ENCODE measurements around the gene COL18A1. TPM values are rescaled to one million over a fixed set of nuclear protein-coding genes. Genes with fewer than 3 reads are reported as not detected.

The COL18A1 gene
- total and polyA plus RNA-seq, 5 donors from 2014 or later: 0.29 to 2.7 (median 1.3) TPM

GRCh38 chr21:45377866-45378257, 27.1 kb upstream of the COL18A1 start:
- no peak overlapping the region for H3K4me3 Mint-ChIP-seq
- H3K4me3 ChIP-seq (ENCODE audit: low read depth, low read length): no peak overlapping the region
- H3K27ac Mint-ChIP-seq: no peak overlapping the region
- DNase-seq (no peak), ATAC-seq (ENCODE audit: low read depth in 2 of 2) (no peak)
- H3K36me3 ChIP-seq (ENCODE audit: control insufficient read depth, insufficient read depth, low read length): no peaks in the 10 kb centered on the region
- H3K4me1 ChIP-seq (ENCODE audit: control insufficient read depth, insufficient read depth, low read length, poor library complexity, severe bottlenecking): no peaks in the 10 kb centered on the region
- no peaks in the 10 kb centered on the region for H3K4me1 Mint-ChIP-seq
- H3K9me3 ChIP-seq (ENCODE audit: control insufficient read depth in 2 of 2, low read length in 2 of 2): peaks cover 0 to 4% of the 10 kb centered on the region in 2 experiments
- no peak overlapping the region for H3K27ac ChIP-seq (ENCODE audit: insufficient read depth, low read length, poor library complexity, severe bottlenecking)
- peaks cover 21% of the 10 kb centered on the region for H3K27me3 Mint-ChIP-seq
- no peaks in the 10 kb centered on the region for H3K36me3 Mint-ChIP-seq
- H3K9me3 Mint-ChIP-seq: peaks cover 0 to 4% (median 1%) of the 10 kb centered on the region in 7 donors
- H3K27me3 ChIP-seq (ENCODE audit: control insufficient read depth, insufficient read depth, low read length): no peaks in the 10 kb centered on the region

DNA sequence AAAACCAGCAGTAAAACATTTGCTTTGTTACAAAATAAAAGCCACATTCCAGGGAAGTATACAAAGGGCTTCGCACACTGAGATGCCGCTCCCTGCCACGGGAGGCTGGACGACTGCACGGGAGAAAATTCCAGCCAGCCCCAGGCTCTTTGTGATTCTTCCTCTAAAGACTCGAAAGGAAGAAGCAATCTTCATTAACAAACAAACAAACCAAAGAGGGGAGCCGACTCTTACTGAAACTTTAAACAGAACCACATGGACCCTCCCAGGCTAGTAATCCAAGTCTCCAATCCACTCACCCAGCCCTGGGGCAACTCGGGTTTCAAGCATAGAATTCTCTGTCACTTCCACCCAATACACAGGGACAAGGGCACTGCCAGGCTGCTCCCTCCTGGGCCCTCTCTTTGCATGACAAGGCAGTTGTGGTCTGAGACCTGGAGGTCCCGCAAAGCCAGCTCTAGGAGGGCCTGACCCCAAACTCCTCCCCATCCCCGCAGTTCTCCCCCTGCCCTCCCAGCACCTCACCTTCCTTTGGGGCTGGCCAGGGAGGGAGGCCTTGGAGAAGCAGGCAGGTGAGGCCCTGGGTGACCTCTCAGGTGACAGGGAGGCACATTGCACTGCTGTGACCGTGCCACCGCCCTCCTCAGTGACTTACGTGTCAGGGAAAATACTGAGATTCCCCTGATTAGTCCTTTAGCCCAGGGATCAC, 26.6 kb upstream of the COL18A1 start:
- H3K36me3 ChIP-seq (ENCODE audit: control insufficient read depth, insufficient read depth, low read length): no peaks in the 10 kb centered on the region
- H3K4me1 ChIP-seq (ENCODE audit: control insufficient read depth, insufficient read depth, low read length, poor library complexity, severe bottlenecking): no peaks in the 10 kb centered on the region
- no peak overlapping the region for H3K4me3 ChIP-seq (ENCODE audit: low read depth, low read length)
- peaks cover 0 to 4% of the 10 kb centered on the region in 2 experiments for H3K9me3 ChIP-seq (ENCODE audit: control insufficient read depth in 2 of 2, low read length in 2 of 2)
- Mint-ChIP-seq H3K4me3 (no peak overlapping the region), H3K36me3 (no peaks in the 10 kb centered on the region), H3K4me1 (no peaks in the 10 kb centered on the region), H3K9me3 (peaks cover 0 to 4% (median 1%) of the 10 kb centered on the region in 7 donors), H3K27ac (no peak overlapping the region), H3K27me3 (peaks cover 21% of the 10 kb centered on the region)
- no peak for ATAC-seq (ENCODE audit: low read depth in 2 of 2)
- H3K27ac ChIP-seq (ENCODE audit: insufficient read depth, low read length, poor library complexity, severe bottlenecking): no peak overlapping the region
- H3K27me3 ChIP-seq (ENCODE audit: control insufficient read depth, insufficient read depth, low read length): no peaks in the 10 kb centered on the region
- no peak for DNase-seq

DNA sequence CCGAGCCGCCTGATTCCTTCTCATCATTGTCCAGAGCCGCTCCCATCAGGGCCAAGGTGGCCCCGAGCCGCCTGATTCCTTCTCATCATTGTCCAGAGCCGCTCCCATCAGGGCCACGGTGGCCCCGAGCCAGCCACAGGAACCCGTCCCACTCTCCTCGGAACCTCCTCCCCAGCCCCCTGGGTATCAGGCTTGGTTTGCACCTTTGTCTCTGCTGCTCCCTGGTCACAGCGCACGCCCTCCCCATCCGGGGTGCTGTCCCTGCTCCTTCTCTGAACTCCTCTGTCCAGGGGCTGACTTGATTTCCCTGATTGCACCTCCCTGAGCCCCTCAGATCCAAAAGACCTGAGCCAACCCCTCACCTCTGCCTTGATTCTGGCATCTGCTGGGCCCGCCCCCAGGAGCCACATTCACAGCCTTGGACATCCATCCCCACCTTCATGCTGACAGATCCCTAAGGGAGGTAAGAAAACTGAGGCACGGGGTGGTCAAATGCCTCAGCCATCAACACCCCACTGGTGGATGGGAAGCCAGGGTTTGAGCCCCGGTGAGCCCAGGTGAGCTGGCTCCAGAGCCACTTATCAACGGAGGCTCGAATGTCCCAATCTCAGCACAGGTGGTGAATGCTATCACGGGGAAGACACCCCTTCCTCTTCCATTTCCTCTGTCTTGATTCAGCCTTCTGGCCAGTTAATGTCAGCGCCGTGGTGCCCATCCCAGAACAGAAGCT, 25.6 kb upstream of the COL18A1 start:
- Mint-ChIP-seq H3K4me3 (no peak overlapping the region), H3K4me1 (no peaks in the 10 kb centered on the region), H3K27me3 (peaks cover 21% of the 10 kb centered on the region), H3K9me3 (peaks cover 0 to 4% (median 1%) of the 10 kb centered on the region in 7 donors), H3K27ac (no peak overlapping the region), H3K36me3 (no peaks in the 10 kb centered on the region)
- Histone ChIP-seq H3K27me3 (ENCODE audit: control insufficient read depth, insufficient read depth, low read length) (no peaks in the 10 kb centered on the region), H3K4me3 (ENCODE audit: low read depth, low read length) (no peak overlapping the region), H3K27ac (ENCODE audit: insufficient read depth, low read length, poor library complexity, severe bottlenecking) (no peak overlapping the region), H3K4me1 (ENCODE audit: control insufficient read depth, insufficient read depth, low read length, poor library complexity, severe bottlenecking) (no peaks in the 10 kb centered on the region), H3K36me3 (ENCODE audit: control insufficient read depth, insufficient read depth, low read length) (no peaks in the 10 kb centered on the region), H3K9me3 (ENCODE audit: control insufficient read depth in 2 of 2, low read length in 2 of 2) (peaks cover 0 to 4% of the 10 kb centered on the region in 2 experiments)
- no peak for ATAC-seq (ENCODE audit: low read depth in 2 of 2)
- no peak for DNase-seq

GRCh38 chr21:45379901-45380330, 25.0 kb upstream of the COL18A1 start:
- no peak for ATAC-seq (ENCODE audit: low read depth in 2 of 2)
- Mint-ChIP-seq H3K27me3 (peaks cover 21% of the 10 kb centered on the region), H3K4me3 (no peak overlapping the region), H3K36me3 (no peaks in the 10 kb centered on the region), H3K4me1 (no peaks in the 10 kb centered on the region), H3K9me3 (peaks cover 0 to 4% (median 1%) of the 10 kb centered on the region in 7 donors), H3K27ac (no peak overlapping the region)
- no peaks in the 10 kb centered on the region for H3K27me3 ChIP-seq (ENCODE audit: control insufficient read depth, insufficient read depth, low read length)
- no peak for DNase-seq
- H3K4me3 ChIP-seq (ENCODE audit: low read depth, low read length): no peak overlapping the region
- H3K36me3 ChIP-seq (ENCODE audit: control insufficient read depth, insufficient read depth, low read length): no peaks in the 10 kb centered on the region
- H3K4me1 ChIP-seq (ENCODE audit: control insufficient read depth, insufficient read depth, low read length, poor library complexity, severe bottlenecking): no peaks in the 10 kb centered on the region
- H3K27ac ChIP-seq (ENCODE audit: insufficient read depth, low read length, poor library complexity, severe bottlenecking): no peak overlapping the region
- H3K9me3 ChIP-seq (ENCODE audit: control insufficient read depth in 2 of 2, low read length in 2 of 2): peaks cover 0 to 4% of the 10 kb centered on the region in 2 experiments

- no peaks in the 10 kb centered on the region for H3K4me1 Mint-ChIP-seq
- H3K27me3 ChIP-seq (ENCODE audit: control insufficient read depth, insufficient read depth, low read length): no peaks in the 10 kb centered on the region
- peaks cover 0 to 4% of the 10 kb centered on the region in 2 experiments for H3K9me3 ChIP-seq (ENCODE audit: control insufficient read depth in 2 of 2, low read length in 2 of 2)
- ATAC-seq (ENCODE audit: low read depth in 2 of 2) (no peak), DNase-seq (no peak)
- H3K4me1 ChIP-seq (ENCODE audit: control insufficient read depth, insufficient read depth, low read length, poor library complexity, severe bottlenecking): no peaks in the 10 kb centered on the region
- H3K4me3 Mint-ChIP-seq: no peak overlapping the region
- H3K36me3 Mint-ChIP-seq: no peaks in the 10 kb centered on the region
- no peaks in the 10 kb centered on the region for H3K36me3 ChIP-seq (ENCODE audit: control insufficient read depth, insufficient read depth, low read length)
- no peak overlapping the region for H3K27ac ChIP-seq (ENCODE audit: insufficient read depth, low read length, poor library complexity, severe bottlenecking)
- no peak overlapping the region for H3K4me3 ChIP-seq (ENCODE audit: low read depth, low read length)
- peaks cover 0 to 4% (median 1%) of the 10 kb centered on the region in 7 donors for H3K9me3 Mint-ChIP-seq
- no peak overlapping the region for H3K27ac Mint-ChIP-seq
- peaks cover 21% of the 10 kb centered on the region for H3K27me3 Mint-ChIP-seq
Measured at GRCh38 chr21:45380566-45380965, 24.4 kb upstream of the COL18A1 start.

GRCh38 chr21:45381036-45381787, 23.8 kb upstream of the COL18A1 start:
- Mint-ChIP-seq H3K27ac (no peak overlapping the region), H3K9me3 (peaks cover 0 to 4% (median 1%) of the 10 kb centered on the region in 7 donors), H3K4me1 (no peaks in the 10 kb centered on the region), H3K36me3 (no peaks in the 10 kb centered on the region), H3K27me3 (peaks cover 21% of the 10 kb centered on the region), H3K4me3 (no peak overlapping the region)
- H3K4me1 ChIP-seq (ENCODE audit: control insufficient read depth, insufficient read depth, low read length, poor library complexity, severe bottlenecking): no peaks in the 10 kb centered on the region
- H3K36me3 ChIP-seq (ENCODE audit: control insufficient read depth, insufficient read depth, low read length): no peaks in the 10 kb centered on the region
- no peak for DNase-seq
- H3K9me3 ChIP-seq (ENCODE audit: control insufficient read depth in 2 of 2, low read length in 2 of 2): peaks cover 0 to 4% of the 10 kb centered on the region in 2 experiments
- no peaks in the 10 kb centered on the region for H3K27me3 ChIP-seq (ENCODE audit: control insufficient read depth, insufficient read depth, low read length)
- no peak overlapping the region for H3K27ac ChIP-seq (ENCODE audit: insufficient read depth, low read length, poor library complexity, severe bottlenecking)
- no peak for ATAC-seq (ENCODE audit: low read depth in 2 of 2)
- no peak overlapping the region for H3K4me3 ChIP-seq (ENCODE audit: low read depth, low read length)

GRCh38 chr21:45381865-45382696, 22.9 kb upstream of the COL18A1 start:
- DNase-seq: no peak
- Histone ChIP-seq H3K27ac (ENCODE audit: insufficient read depth, low read length, poor library complexity, severe bottlenecking) (no peak overlapping the region), H3K4me3 (ENCODE audit: low read depth, low read length) (no peak overlapping the region), H3K4me1 (ENCODE audit: control insufficient read depth, insufficient read depth, low read length, poor library complexity, severe bottlenecking) (no peaks in the 10 kb centered on the region), H3K36me3 (ENCODE audit: control insufficient read depth, insufficient read depth, low read length) (no peaks in the 10 kb centered on the region), H3K9me3 (ENCODE audit: control insufficient read depth in 2 of 2, low read length in 2 of 2) (peaks cover 0 to 4% of the 10 kb centered on the region in 2 experiments), H3K27me3 (ENCODE audit: control insufficient read depth, insufficient read depth, low read length) (no peaks in the 10 kb centered on the region)
- ATAC-seq (ENCODE audit: low read depth in 2 of 2): no peak
- H3K27me3 Mint-ChIP-seq: peaks cover 19% of the 10 kb centered on the region
- H3K27ac Mint-ChIP-seq: no peak overlapping the region
- H3K4me1 Mint-ChIP-seq: no peaks in the 10 kb centered on the region
- no peak overlapping the region for H3K4me3 Mint-ChIP-seq
- H3K36me3 Mint-ChIP-seq: no peaks in the 10 kb centered on the region
- H3K9me3 Mint-ChIP-seq: peaks cover 0 to 3% (median 1%) of the 10 kb centered on the region in 7 donors
